Subcutaneous abdominal adipose tissue (tissue), 5 donors: ENCODE data around the gene KCTD11.

Experiments used
- H3K27ac ChIP-seq: one replicate; pipeline ENCODE4 v1.7.0; 2013; ENCODE audit warnings: low read depth, mild to moderate bottlenecking, inconsistent platforms, low read length, moderate library complexity
- H3K27me3 ChIP-seq, 5 donors: one replicate each; pipeline ENCODE4 v1.7.0; 2013; ENCODE audit warnings: low read length in 5 of 5, inconsistent platforms in 1 of 5; ENCODE audit not compliant: control insufficient read depth in 5 of 5, insufficient read depth in 4 of 5
- H3K36me3 ChIP-seq, 5 donors: one replicate each; pipeline ENCODE4 v1.7.0; 2013; ENCODE audit warnings: low read length in 5 of 5; ENCODE audit not compliant: control insufficient read depth in 5 of 5, insufficient read depth in 5 of 5
- H3K4me1 ChIP-seq, 5 donors: one replicate each; pipeline ENCODE4 v1.7.0; 2013; ENCODE audit warnings: low read length in 5 of 5, mild to moderate bottlenecking in 3 of 5, moderate library complexity in 1 of 5; ENCODE audit not compliant: control insufficient read depth in 5 of 5, insufficient read depth in 5 of 5
- H3K4me3 ChIP-seq, 5 donors: one replicate each; pipeline ENCODE4 v1.7.0; 2013; ENCODE audit warnings: low read length in 5 of 5, low read depth in 1 of 5
- H3K9ac ChIP-seq, 5 donors: one replicate each; pipeline ENCODE4 v1.7.0; 2013; ENCODE audit warnings: low read length in 5 of 5, mild to moderate bottlenecking in 4 of 5, moderate library complexity in 3 of 5
- H3K9me3 ChIP-seq, 5 donors: one replicate each; pipeline ENCODE4 v1.7.0; 2013; ENCODE audit warnings: low read length in 5 of 5; ENCODE audit not compliant: control insufficient read depth in 5 of 5
- donor health status: healthy.
- donor health status: healthy.
- donor health status: healthy.
- donor health status: healthy.
- donor health status: healthy.

The KCTD11 gene

DNA sequence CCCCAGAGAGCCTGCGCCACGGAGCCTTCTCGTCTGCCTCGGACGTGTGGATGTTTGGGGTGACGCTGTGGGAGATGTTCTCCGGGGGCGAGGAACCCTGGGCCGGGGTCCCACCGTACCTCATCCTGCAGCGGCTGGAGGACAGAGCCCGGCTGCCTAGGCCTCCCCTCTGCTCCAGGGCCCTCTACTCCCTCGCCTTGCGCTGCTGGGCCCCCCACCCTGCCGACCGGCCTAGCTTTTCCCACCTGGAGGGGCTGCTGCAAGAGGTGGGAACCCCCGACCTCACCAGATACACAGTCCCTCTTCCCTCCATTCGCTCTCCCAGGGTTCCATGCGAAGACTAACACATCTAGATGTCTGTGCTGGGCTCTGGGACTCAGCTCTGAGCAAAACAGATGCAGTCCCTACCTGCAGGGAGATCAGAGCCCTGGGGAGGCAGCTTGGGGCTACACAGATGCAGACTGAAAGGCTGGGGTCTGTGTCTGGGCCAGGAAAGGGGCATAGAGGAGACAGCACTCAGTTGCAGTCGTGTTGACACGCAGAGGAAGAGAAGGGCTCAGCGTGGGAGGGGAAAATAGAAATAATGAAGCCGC is 32.6 kb downstream of the KCTD11 start:
- H3K27me3 ChIP-seq: peaks cover 17 to 36% (median 24%) of the 10 kb centered on the region in 5 donors
- H3K9ac ChIP-seq: peak overlapping the region in 2 of 5 donors; percentile 24 to 30
- H3K9me3 ChIP-seq: no peaks in the 10 kb centered on the region
- H3K4me1 ChIP-seq: peaks cover 4 to 35% (median 30%) of the 10 kb centered on the region in 5 donors
- peak overlapping the region in 3 of 5 donors; percentile 49 to 65 (median 51) for H3K4me3 ChIP-seq
- H3K36me3 ChIP-seq: peaks cover 0 to 22% (median 18%) of the 10 kb centered on the region in 5 donors
- no peak overlapping the region for H3K27ac ChIP-seq

DNA sequence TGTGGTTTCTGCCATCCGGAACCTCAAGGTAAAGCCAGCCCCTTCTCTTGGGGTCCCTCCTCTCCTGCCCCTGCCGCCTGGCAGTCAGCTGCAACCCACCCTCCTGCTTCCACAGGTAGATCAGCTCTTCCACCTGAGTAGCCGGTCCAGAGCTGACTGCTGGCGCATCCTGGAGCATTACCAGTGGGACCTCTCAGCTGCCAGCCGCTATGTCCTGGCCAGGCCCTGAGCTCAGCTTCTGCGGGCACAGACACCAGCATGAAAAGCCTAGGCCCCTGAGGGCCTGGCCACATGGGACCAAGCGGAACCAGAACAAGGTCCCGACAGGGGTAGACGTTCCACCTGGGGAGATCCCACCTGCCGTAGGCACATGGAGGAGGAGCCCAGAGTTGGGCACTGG is 36.9 kb downstream of the KCTD11 start:
- H3K4me3 ChIP-seq: no peak overlapping the region
- peaks cover 0 to 6% (median 0%) of the 10 kb centered on the region in 5 donors for H3K27me3 ChIP-seq
- no peak overlapping the region for H3K9ac ChIP-seq
- H3K4me1 ChIP-seq: peaks cover 0 to 29% (median 14%) of the 10 kb centered on the region in 5 donors
- H3K9me3 ChIP-seq: no peaks in the 10 kb centered on the region
- no peak overlapping the region for H3K27ac ChIP-seq
- H3K36me3 ChIP-seq: peaks cover 0 to 46% (median 38%) of the 10 kb centered on the region in 5 donors

DNA sequence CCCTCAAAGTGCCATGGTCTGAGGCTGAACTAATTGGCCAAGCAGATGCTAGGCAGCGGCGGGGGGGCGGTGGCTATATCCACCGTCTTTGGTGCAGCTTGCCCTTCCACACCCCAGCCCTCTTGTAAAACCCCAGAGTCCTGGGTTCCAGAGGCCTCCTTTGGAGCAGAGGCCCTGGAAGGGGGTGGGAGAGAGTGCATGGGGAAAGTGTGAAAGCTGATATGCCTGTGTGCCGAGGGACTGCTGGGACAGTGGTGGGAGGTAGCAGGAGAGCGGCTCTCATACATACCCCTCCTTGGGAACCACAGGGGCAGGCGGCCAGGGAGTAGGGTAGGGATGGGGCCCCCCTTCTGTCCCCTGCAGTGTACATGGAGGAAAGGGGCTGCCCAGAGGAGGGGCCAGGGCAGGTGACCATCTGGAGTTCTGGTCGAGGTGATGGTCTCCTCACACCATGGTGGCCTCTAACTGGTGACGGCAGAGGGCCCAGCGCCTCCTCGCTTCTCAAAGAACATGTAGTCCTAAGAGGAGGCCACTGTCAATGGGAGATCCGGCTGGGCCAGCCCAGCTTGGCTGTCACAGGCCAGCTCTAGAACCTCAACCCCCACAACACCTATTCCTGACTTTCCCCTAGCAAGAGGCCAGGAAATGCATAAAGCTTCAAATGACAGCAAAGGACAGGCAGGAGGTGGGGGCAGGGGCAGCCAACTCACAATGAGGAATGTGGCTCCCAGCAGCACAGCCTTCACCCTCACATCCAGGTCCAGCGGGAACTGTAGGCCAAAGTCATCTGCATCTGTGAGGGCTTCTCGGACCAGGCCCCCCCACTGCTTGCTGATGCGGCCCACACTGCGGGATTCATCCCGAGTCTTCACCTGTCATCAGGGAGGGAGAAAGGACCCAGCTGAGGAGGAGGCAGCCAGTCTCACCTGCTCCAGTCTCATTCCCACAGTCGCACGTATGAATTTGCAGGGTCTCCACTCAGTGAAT is 38.3 kb downstream of the KCTD11 start:
- H3K27ac ChIP-seq: no peak overlapping the region
- no peak overlapping the region for H3K9ac ChIP-seq
- H3K9me3 ChIP-seq: no peaks in the 10 kb centered on the region
- H3K4me3 ChIP-seq: no peak overlapping the region
- peaks cover 0 to 46% (median 38%) of the 10 kb centered on the region in 5 donors for H3K36me3 ChIP-seq
- H3K4me1 ChIP-seq: peaks cover 0 to 32% (median 18%) of the 10 kb centered on the region in 5 donors
- H3K27me3 ChIP-seq: no peaks in the 10 kb centered on the region

DNA sequence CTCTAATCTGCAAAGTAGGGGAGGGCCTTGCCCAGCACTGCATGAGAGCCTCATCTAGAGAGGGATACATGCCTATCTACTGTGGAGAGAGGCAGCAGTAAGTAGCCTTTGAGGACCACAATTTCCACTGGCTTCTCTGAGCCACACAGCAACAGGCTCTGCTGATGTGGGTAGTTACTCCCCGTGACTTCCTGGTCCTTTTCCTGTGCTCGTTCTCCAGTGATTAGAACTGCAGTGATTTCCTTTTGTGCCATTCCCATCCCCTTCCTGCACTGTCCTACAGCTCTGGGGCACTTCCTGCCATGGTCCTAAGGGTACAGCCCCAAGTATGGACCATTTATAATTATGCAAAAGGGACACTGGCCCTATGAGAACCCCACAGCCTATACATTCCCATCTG is 39.3 kb downstream of the KCTD11 start:
- Histone ChIP-seq H3K27ac (no peak overlapping the region), H3K36me3 (peaks cover 0 to 46% (median 38%) of the 10 kb centered on the region in 5 donors), H3K9me3 (no peaks in the 10 kb centered on the region), H3K9ac (no peak overlapping the region), H3K27me3 (no peaks in the 10 kb centered on the region), H3K4me3 (no peak overlapping the region), H3K4me1 (peaks cover 0 to 33% (median 18%) of the 10 kb centered on the region in 5 donors)

DNA sequence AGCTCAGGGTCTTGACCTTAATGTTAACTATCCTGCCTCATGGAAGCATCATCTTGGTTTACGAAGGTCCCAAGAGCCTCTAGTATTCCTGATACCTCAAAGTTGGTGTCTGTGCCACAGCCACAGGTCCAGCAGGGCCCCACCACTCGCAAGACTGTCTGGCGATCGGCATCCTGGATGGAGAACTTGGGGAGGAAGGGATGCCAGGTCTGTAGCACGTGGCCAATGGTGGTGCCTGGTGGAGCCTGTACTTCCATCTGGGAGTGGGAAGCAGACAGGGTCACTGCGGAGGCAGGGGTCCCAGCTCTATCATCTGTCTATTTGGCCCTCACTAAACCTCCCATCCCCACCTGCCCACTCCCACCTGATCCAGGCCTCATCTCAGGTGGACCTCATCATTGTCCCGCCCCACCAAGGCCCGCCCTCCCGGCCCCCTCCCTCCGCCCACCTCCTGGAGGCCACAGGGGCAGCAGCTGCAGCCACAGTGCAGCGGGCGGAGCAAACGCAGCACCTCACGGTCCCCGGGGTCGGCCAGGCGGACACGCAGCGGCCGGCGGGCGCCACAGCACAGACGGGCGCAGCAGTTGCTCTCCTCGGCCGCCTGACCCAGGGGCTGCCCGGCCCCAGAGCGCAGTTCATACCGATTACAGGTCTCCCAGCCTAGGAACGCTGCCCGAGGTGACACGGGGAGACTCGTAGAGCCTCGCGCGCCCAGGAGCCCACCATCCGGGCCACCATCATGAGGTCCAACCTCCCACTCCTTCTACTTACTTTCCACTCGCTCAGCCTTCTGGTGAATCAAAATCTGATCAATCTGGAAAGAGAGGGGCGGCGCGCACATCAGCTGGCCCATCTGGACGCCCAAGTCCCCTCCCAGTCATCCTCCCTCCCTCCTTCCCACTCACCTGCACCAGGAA is 41.0 kb downstream of the KCTD11 start:
- Histone ChIP-seq H3K36me3 (peaks cover 0 to 43% (median 32%) of the 10 kb centered on the region in 5 donors), H3K9me3 (no peaks in the 10 kb centered on the region), H3K9ac (peak overlapping the region in 3 of 5 donors; percentile 80 to 82 (median 82)), H3K4me3 (peak overlapping the region in 4 of 5 donors; percentile 72 to 80 (median 74)), H3K27me3 (no peaks in the 10 kb centered on the region), H3K27ac (no peak overlapping the region), H3K4me1 (peaks cover 0 to 33% (median 18%) of the 10 kb centered on the region in 5 donors)

DNA sequence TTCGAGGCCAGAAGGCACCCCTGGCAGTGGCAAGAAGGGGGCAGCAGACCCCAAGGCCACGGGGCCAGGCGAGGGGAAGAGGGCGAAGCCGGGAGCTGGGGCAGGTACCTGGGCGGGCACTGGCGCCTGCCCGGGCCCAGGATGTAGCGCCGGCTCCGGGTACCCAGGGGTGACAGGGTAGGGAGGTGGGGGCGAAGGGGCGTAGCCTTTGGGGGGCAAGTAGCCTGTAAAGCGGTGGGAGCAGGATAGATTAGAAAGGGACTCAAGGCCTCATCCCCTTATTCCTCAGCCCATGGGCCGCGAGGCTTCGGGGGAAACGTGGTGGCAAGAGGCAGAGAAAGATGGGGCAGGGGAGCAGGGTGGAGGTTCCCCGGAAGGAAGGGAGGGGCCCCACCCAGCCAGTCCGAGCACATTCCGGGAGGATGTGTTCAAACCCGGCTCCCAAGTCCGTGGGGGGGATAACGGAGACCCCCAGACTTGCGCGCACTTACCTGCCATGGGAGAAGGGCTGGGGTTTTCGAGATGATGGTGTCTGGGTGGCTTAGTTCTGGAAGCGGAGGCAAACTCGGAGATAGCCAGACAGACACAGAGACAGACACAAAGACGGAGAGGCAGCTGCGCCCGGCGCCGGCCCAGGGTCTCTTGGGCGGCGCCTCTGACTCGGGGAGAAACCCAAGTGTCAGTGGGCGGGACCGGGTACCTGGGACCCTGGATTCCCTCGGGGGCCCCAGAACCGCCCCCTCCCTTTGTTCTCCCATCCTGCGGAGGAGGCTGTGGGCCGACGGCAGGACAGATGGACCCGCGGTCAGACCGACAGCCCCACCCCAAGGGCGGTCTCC is 41.9 kb downstream of the KCTD11 start:
- Histone ChIP-seq H3K4me1 (peaks cover 0 to 33% (median 18%) of the 10 kb centered on the region in 5 donors), H3K27me3 (no peaks in the 10 kb centered on the region), H3K9me3 (no peaks in the 10 kb centered on the region), H3K36me3 (peaks cover 0 to 34% (median 26%) of the 10 kb centered on the region in 5 donors), H3K9ac (peak overlapping the region in 4 of 5 donors; percentile 70 to 82 (median 81)), H3K27ac (peak overlapping the region; percentile 77), H3K4me3 (peak overlapping the region; percentile 64 to 80 (median 73))

DNA sequence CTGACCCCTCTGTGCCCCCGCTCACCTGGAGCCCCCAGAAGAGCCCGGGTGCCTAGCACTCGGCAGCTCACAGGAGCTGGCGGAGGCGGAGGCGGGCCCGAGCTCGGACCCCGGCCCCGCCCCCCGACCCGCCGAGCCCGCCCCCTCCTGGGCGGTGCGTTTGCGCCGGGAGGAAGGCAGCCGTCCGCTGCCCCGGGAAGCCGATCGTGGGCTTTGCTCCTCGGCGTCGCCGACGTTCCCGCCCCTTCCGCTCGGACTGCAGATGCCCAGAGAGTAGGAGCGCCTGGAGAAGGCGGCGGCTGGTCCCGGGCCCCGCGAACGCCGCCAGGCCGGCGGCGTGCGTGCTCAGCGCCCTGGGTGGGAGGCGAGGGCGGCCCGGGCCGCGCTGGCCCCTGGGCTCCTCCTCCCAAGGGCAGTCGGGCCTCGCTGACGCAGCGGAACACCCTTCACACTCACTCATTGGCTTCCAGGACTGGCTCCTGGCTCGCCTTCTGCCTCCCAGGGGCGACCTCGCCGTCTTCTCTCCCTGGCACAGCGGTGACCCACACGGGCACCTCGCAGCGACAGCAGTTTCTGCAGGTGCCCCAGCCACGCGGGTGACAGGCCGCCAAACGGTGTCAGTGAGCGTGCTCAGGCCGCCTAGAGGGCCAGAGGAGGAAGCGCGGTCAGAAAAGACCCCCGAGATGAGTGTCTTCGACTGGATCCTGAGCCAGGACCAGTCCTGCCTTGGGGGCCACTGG is 42.7 kb downstream of the KCTD11 start, which contains the start of gene PLSCR3:
TSS of gene PLSCR3 (minus strand) at position 74 of the 740 bp plus-strand sequence. CDS start 415 bp downstream, outside the sequence.
- Histone ChIP-seq H3K9ac (peak within 1 kb of the TSS in 4 of 5 donors; percentile 70 to 87 (median 82)), H3K9me3 (no peaks in the 10 kb centered on the region), H3K27me3 (no peaks in the 10 kb centered on the region), H3K36me3 (peaks cover 0 to 27% (median 19%) of the 10 kb centered on the region in 5 donors), H3K27ac (peak within 1 kb of the TSS; percentile 77), H3K4me1 (peaks cover 0 to 33% (median 18%) of the 10 kb centered on the region in 5 donors), H3K4me3 (peak within 1 kb of the TSS; percentile 69 to 80 (median 73))

DNA sequence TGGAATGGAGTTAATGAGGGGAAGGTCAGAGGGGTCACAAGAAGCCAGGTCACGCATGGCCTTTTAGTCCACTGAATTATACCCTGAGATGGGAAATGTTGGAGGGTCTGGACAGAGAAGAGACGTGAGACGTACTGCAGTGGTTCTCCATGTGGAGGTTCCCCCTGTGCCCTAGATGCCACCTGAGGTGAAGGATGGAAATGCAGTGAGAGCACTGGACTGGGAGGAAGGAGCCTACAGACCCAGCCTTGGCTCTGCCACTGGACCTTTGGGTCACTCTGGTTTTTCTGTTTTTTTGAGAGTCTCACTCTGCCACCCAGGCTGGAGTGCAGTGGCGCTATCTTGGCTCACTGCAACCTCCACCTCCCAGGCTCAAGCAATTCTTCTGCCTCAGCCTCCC is 44.2 kb downstream of the KCTD11 start:
- no peaks in the 10 kb centered on the region for H3K9me3 ChIP-seq
- peaks cover 0 to 11% (median 8%) of the 10 kb centered on the region in 5 donors for H3K36me3 ChIP-seq
- no peak overlapping the region for H3K4me3 ChIP-seq
- H3K9ac ChIP-seq: no peak overlapping the region
- H3K27me3 ChIP-seq: no peaks in the 10 kb centered on the region
- no peak overlapping the region for H3K27ac ChIP-seq
- peaks cover 0 to 24% (median 18%) of the 10 kb centered on the region in 5 donors for H3K4me1 ChIP-seq
